RWPE2 (cell line): ENCODE data around the gene PKIB.
"Not testable (repeated sequence)": the region's sequence is repeated elsewhere in the genome, so short reads cannot be mapped to it uniquely, and the experiment has no call there.

Experiments
- ATAC-seq: fragments of 200-7000 bp; cut with Tn5 transposase; 3 replicates; pipeline ENCODE4 v1.9.1; 2021; ENCODE audit warnings: low read depth
- DNase-seq: peaks from one replicate; pipeline ENCODE4 v3.0.0-alpha.2; 2020; ENCODE audit warnings: low spot score
- H3K27ac ChIP-seq: fragments of 450-650 bp; 2 replicates; pipeline ENCODE4 v1.5.1; 2017; ENCODE audit warnings: mild to moderate bottlenecking; ENCODE audit not compliant: poor library complexity, severe bottlenecking
- H3K27me3 ChIP-seq: fragments of 250-450 bp; sonication (Bioruptor Pico); 2 replicates; pipeline ENCODE4 v1.5.1; 2021; ENCODE audit warnings: mild to moderate bottlenecking, moderate library complexity; ENCODE audit not compliant: insufficient read depth, poor library complexity, severe bottlenecking
- H3K36me3 ChIP-seq: fragments of 250-450 bp; sonication (Bioruptor Pico); 2 replicates; pipeline ENCODE4 v1.5.1; 2020; ENCODE audit warnings: low read depth, mild to moderate bottlenecking, moderate library complexity
- H3K4me1 ChIP-seq: fragments of 250-450 bp; sonication (Bioruptor Pico); 2 replicates; pipeline ENCODE4 v1.5.1; 2021; ENCODE audit warnings: mild to moderate bottlenecking, moderate library complexity; ENCODE audit not compliant: insufficient read depth, poor library complexity, severe bottlenecking
- H3K4me3 ChIP-seq: fragments of 250-450 bp; sonication (Bioruptor Pico); 2 replicates; pipeline ENCODE4 v1.5.1; 2021; ENCODE audit warnings: mild to moderate bottlenecking, moderate library complexity; ENCODE audit not compliant: severe bottlenecking
- H3K9me3 ChIP-seq: fragments of 250-450 bp; sonication (Bioruptor Pico); 2 replicates; pipeline ENCODE4 v1.5.1; 2021; ENCODE audit warnings: mild to moderate bottlenecking, moderate library complexity; ENCODE audit not compliant: severe bottlenecking
- CTCF ChIP-seq: fragments of 450-650 bp; IDR thresholded peaks from one replicate; pipeline ENCODE4 v1.5.1; 2017; ENCODE audit warnings: mild to moderate bottlenecking, moderate library complexity; ENCODE audit not compliant: poor library complexity, severe bottlenecking

Gene PKIB

GRCh38 chr6:122740936-122741335 lies 130.7 kb downstream of the PKIB start:
- no peak for DNase-seq
- H3K4me1 ChIP-seq, result peaks cover 12% of the 10 kb centered on the region
- TF ChIP-seq CTCF, result no peak
- no peak overlapping the region for H3K4me3 ChIP-seq
- H3K27ac ChIP-seq, result no peak overlapping the region
- H3K9me3 ChIP-seq, result no peaks in the 10 kb centered on the region
- no peak for ATAC-seq
- no peaks in the 10 kb centered on the region for H3K27me3 ChIP-seq
- no peaks in the 10 kb centered on the region for H3K36me3 ChIP-seq

- H3K27ac ChIP-seq, ATAC-seq, H3K27me3 ChIP-seq, H3K4me1 ChIP-seq, H3K4me3 ChIP-seq, H3K36me3 ChIP-seq, H3K9me3 ChIP-seq, DNase-seq: not testable (repeated sequence)
These were observed 134.0 kb downstream of the PKIB start for GRCh38 chr6:122744247-122744646.

GRCh38 chr6:122744856-122745255 lies 134.7 kb downstream of the PKIB start:
- not testable (repeated sequence) for DNase-seq, H3K9me3 ChIP-seq, H3K27me3 ChIP-seq

GRCh38 chr6:122746688-122747087 lies 136.5 kb downstream of the PKIB start:
- no peak for DNase-seq
- TF ChIP-seq CTCF, result no peak

More at GRCh38 chr6:122744856-122745255, 134.7 kb downstream of the PKIB start:
- not testable (repeated sequence) for ATAC-seq, H3K36me3 ChIP-seq, H3K27ac ChIP-seq, H3K4me3 ChIP-seq, H3K4me1 ChIP-seq

GRCh38 chr6:122747573-122747972 lies 137.4 kb downstream of the PKIB start:
- H3K27me3 ChIP-seq, result no peaks in the 10 kb centered on the region
- DNase-seq, result no peak
- no peaks in the 10 kb centered on the region for H3K4me1 ChIP-seq
- TF ChIP-seq CTCF, result no peak
- ATAC-seq, result no peak
- H3K27ac ChIP-seq, result no peak overlapping the region
- H3K36me3 ChIP-seq, result no peaks in the 10 kb centered on the region
- no peak overlapping the region for H3K4me3 ChIP-seq
- no peaks in the 10 kb centered on the region for H3K9me3 ChIP-seq

More at GRCh38 chr6:122746688-122747087, 136.5 kb downstream of the PKIB start:
- Histone ChIP-seq H3K36me3 (no peaks in the 10 kb centered on the region), H3K9me3 (no peaks in the 10 kb centered on the region), H3K4me3 (no peak overlapping the region), H3K27me3 (no peaks in the 10 kb centered on the region), H3K27ac (no peak overlapping the region), H3K4me1 (no peaks in the 10 kb centered on the region)
- ATAC-seq, result no peak

- H3K27me3 ChIP-seq, DNase-seq, ATAC-seq, H3K36me3 ChIP-seq, H3K9me3 ChIP-seq, H3K4me3 ChIP-seq, H3K27ac ChIP-seq, H3K4me1 ChIP-seq: not testable (repeated sequence)
These were observed 138.7 kb downstream of the PKIB start for GRCh38 chr6:122748945-122749344.
